Measurements from ENCODE around the gene PPP1R9A.

Gene PPP1R9A

GRCh38 chr7:94907026-94907810 lies at the start of gene PPP1R9A:
PPP1R9A (plus strand) TSS chr7:94907594; CDS start chr7:94910114, 2,520 bp downstream.
- DNase-seq = no peak

- no peak for DNase-seq
Measured at GRCh38 chr7:94871132-94871531, 36.3 kb upstream of the PPP1R9A start.

GRCh38 chr7:94873239-94873638 lies 34.2 kb upstream of the PPP1R9A start:
- no peak for DNase-seq

DNA sequence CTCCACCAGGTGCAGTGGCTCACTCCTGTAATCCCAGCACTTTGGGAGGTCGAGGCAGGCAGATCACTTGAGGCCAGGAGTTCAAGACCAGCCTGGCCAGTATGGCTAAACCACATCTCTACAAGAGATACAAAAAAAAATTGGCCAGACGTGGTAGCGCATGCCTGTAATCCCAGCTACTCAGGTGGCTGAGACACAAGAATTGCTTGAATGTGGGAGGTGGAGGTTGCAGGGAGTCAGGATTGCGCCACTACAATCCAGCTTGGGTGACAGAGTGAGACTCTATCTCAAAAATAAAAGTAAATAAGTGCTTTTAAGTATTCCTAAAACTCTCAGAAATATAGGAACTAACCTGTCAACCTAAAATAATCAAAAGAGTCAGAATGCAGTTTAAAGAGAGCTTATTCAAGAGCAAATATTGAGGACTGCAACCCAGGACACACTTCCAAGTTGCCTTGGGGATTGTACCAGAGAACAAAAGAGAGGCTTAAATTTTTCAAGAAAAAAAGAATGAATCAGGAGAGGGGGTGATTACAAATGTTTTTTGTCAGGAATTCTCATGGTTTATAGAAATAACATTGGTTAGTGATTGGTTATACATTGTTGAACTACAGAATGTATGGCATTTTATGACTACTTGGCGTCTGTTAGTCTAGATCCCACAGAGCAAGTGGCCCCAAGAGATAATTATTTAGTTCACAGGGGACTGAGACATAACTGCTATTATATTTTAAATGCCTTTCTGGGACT lies 33.2 kb upstream of the PPP1R9A start:
- no peak for DNase-seq

- no peak for DNase-seq
Measured at GRCh38 chr7:94875201-94875600, 32.2 kb upstream of the PPP1R9A start.

- no peak for DNase-seq
Measured at GRCh38 chr7:94877731-94878670, 29.4 kb upstream of the PPP1R9A start.

DNA sequence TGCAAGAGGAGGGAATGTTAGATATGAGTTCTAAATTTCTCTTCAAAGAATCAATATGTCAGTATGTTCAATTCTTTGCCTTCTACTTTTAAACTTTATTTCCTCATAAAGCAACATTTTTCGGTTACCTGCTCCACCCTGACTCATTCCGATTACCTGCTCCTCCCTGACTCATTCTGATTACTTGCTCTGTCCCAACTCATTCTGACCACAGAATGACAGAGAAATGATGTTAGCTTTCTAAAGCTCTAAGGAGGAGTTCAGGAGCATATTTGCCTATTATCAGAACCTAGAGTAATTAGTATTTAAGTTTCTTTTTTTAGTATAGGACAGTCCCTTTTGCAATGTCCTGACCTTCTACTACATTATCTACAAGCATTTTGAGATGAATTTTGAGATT lies 24.5 kb upstream of the PPP1R9A start:
- DNase-seq = no peak

DNA sequence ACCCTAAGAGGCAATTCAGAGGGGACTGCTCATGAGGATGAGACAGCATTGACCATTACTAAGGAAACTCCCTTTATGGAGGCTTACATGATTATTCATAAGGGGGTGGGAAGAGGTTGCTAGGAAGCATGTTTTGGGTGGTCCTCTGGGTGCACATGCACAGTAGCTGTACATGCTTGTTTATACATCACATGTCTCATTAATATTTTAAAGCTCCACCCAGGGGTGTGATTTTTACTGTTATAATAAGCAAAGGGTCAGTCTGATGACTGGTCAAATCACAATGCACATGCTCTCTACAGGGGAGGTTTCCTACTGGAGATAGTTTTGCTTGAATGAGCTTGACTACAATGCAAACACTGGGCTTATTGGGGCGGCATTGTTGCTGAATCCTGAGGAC lies 23.8 kb upstream of the PPP1R9A start:
- DNase-seq = no peak

GRCh38 chr7:94888551-94888950 lies 18.8 kb upstream of the PPP1R9A start:
- no peak for DNase-seq

DNA sequence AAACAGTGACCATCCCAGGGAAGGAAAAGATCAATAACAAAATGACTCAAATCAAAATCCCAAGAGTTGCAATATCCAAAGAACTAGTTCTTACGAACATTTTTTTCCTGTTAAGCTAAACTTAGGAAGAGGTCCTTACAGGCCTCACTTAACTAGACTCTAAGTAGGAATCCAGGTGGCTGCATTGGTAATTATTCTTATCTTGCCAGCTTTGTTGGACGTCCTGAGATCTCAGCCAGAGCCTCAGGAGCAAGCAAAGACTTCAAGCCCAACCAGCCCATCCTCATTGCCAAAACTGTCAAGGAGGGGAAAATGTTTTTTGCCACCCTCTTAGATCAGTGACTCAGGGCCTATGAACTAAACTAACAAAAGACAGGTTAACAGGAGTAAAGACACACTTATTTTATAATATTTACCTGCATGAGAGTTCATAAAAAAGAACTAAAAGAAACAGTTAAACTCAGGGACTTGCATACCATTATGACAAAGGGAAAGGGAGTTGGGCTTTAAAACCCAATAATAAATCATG lies 18.3 kb upstream of the PPP1R9A start:
- no peak for DNase-seq

- DNase-seq = no peak
Measured at GRCh38 chr7:94890216-94890615, 17.2 kb upstream of the PPP1R9A start.

GRCh38 chr7:94893661-94894060 lies 13.7 kb upstream of the PPP1R9A start:
- DNase-seq = no peak

DNA sequence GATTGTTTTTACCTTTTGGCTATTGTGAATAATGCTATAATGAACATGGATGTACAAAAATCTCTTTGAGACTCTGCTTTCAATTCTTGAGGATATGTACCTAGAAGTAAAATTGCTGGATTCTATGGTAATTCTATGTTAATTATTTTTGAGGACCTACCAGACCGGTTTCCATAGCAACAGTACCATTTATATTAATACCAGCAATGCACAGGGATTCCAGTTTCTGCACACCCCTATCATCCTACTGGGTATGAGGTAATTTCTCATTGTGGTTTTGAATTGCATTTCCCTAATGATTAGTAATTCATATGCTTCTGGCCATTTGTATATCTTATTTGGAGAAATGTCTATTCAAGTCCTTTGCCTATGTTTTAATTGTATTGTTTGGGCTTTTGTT lies 9.9 kb upstream of the PPP1R9A start:
- no peak for DNase-seq

GRCh38 chr7:94898340-94898739 lies 9.1 kb upstream of the PPP1R9A start:
- DNase-seq = no peak

DNA sequence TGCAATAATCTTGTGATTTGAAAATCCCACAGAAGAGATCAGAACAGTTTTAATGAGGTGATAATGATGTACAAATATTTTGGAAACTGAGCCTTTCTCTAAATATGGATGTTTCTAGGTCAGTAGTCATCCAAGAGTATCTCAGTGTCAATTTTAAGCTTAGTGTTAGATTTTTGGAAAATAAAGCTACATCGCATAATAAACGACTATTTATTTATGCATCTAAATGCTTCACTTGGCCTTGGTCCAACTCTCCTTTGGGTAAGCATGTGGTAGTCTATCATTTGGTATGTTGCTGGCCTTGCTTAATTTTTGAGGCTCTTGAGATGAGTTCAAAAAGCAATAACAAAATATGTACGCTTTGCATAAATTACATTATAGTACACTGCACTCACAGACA lies 5.4 kb upstream of the PPP1R9A start:
- no peak for DNase-seq

- no peak for DNase-seq
Measured at GRCh38 chr7:94903971-94904370, 3.4 kb upstream of the PPP1R9A start.

- DNase-seq = no peak
Measured at GRCh38 chr7:94904982-94905381, 2.4 kb upstream of the PPP1R9A start.

GRCh38 chr7:94906065-94906851 lies 1.1 kb upstream of the PPP1R9A start:
- DNase-seq = no peak

DNA sequence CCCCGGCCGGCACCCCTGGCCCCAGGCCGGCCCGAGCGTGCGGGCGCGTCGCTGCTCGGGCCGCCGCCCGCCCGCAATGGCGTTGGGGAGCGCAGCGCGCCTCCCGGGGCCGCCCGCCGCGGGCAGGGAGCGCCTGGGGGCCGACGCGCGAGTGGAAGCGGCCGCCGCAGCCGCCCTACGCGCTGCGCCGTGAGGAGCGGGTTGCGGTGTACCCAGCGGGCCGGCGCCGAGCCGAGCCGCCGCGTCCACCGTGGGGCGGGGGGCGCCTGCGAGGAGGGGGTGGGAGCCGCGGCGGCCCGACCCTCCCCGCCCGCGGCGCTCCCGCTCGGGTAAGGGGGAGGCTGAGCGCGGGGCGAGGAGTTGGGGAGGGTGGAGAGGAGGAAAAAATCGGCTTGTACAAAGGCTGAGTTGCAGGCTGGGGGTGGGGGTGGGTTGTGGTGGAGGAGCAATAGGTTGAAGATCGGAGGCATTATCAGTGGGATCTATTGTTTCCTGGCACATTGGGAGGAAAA lies 473 bp downstream of the PPP1R9A start:
- no peak for DNase-seq

DNA sequence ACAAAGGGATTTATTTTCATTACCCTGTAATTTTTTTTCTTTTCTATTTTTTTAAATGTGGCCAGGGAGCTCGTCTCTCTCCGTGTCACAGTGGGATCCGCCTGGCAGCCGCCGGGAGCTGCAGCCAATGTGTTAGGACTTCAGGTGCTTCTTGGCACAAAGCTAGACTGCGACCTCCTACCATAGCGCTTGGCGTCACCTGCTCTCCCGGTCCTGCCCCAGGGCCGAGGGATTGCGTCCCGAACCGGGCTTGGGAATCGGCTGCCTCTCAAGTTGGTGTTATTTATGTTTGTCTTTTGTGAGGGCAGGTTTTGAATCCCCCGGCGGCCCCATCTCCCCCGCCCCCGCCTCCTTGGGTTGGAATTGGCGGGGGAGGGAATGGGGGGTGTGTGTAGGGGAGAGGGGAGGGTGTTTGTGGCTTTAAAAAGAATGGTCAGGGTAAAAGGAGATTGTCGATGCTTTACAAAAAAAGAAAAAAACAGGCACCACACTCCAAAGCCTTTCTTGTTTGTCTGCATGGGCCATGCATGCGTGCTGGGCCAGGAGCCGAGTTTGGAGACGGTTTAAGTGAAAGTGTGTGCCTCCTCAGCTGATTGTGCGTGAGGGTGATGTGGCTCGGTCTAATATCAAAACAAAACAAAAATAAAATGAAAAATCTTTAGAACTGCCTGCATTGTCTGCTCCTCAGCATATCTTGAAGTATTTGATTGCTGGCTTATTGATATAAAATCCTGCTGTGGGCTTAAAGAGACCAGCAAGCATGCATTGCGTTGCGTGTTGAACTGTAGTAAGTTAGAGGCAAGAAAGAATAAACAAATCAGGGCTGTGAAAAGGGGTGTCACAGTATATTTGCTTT lies 1.2 kb downstream of the PPP1R9A start:
- no peak for DNase-seq

DNA sequence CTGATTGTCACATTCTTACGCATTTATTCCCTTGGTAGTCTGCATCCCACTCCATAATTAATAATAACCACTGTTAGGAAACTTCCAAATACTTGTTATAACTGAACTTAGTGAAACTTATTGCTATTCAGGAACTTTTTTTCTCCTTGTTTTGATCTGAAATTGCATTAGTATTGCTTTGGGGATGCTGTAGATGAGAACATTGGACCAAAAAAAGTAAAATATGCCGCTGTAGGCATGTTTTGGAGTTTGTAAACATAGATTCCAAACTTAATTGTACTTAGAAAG lies 1.7 kb downstream of the PPP1R9A start:
- no peak for DNase-seq
